Measurements from ENCODE around the gene CBL. TPM values are rescaled to one million over a fixed set of nuclear protein-coding genes. Genes with fewer than 3 reads are reported as not detected.

CBL gene
- total RNA-seq, 1 experiment from 2014 or later: 52.7 TPM

Small RNA genes within 50 kb of the gene (microRNA-seq; reads per million reads assigned to microRNA genes)
- not detected for gene MIR6756

Other genes with a start within 250 kb of the CBL start
- not detected in 2 replicates for gene FOXR1, start 234.6 kb upstream of the CBL start, total RNA-seq (2022)
- gene CENATAC, start 208.2 kb upstream of the CBL start, total RNA-seq (2022): 185 and 194 TPM in 2 replicates
- 1,811 and 1,967 TPM in 2 replicates for gene RPS25, start 188.0 kb upstream of the CBL start, total RNA-seq (2022)
- gene TRAPPC4, start 187.6 kb upstream of the CBL start, total RNA-seq (2022): 118 and 126 TPM in 2 replicates
- 97.8 and 108 TPM in 2 replicates for gene SLC37A4, start 175.5 kb upstream of the CBL start, total RNA-seq (2022)
- 306 and 366 TPM in 2 replicates for gene HYOU1, start 149.1 kb upstream of the CBL start, total RNA-seq (2022)
- 43.2 and 47.7 TPM in 2 replicates for gene VPS11, start 138.5 kb upstream of the CBL start, total RNA-seq (2022)
- 94.9 and 95.7 TPM in 2 replicates for gene HMBS, start 121.5 kb upstream of the CBL start, total RNA-seq (2022)
- 117 and 119 TPM in 2 replicates for gene DPAGT1, start 104.5 kb upstream of the CBL start, total RNA-seq (2022)
- 14.7 and 15.4 TPM in 2 replicates for gene C2CD2L, start 99.0 kb upstream of the CBL start, total RNA-seq (2022)
- 61.6 and 65.2 TPM in 2 replicates for gene HINFP, start 84.8 kb upstream of the CBL start, total RNA-seq (2022)
- gene ABCG4, start 57.3 kb upstream of the CBL start, total RNA-seq (2022): 0.18 TPM in 1 of 2 replicates, not detected in the other
- 7.2 and 8.0 TPM in 2 replicates for gene NLRX1, start 37.6 kb upstream of the CBL start, total RNA-seq (2022)
- 9.6 and 10.0 TPM in 2 replicates for gene NHERF4, start 20.9 kb upstream of the CBL start, total RNA-seq (2022)
- 8.3 and 9.8 TPM in 2 replicates for gene MCAM, start 110.8 kb downstream of the CBL start, total RNA-seq (2022)
- gene RNF26, start 128.2 kb downstream of the CBL start, total RNA-seq (2022): 85.8 and 92.7 TPM in 2 replicates
- 0.56 and 1.2 TPM in 2 replicates for gene C1QTNF5, start 134.5 kb downstream of the CBL start, total RNA-seq (2022)
- not detected in 2 replicates for gene MFRP, start 140.4 kb downstream of the CBL start, total RNA-seq (2022)
- 13.9 and 14.4 TPM in 2 replicates for gene USP2, start 175.4 kb downstream of the CBL start, total RNA-seq (2022)
- not detected in 2 replicates for gene THY1, start 216.8 kb downstream of the CBL start, total RNA-seq (2022)